Transverse colon (tissue), 4 donors: Measurements from ENCODE around the gene STXBP5. TPM values are rescaled to one million over a fixed set of nuclear protein-coding genes. Genes with fewer than 3 reads are reported as not detected.

Source experiments
- DNase-seq: peaks from one replicate; pipeline ENCODE4 v3.0.0-alpha.2; 2019
- H3K27ac ChIP-seq, 4 donors: fragments of 200-600 bp; sonication (generic); 2 replicates each; pipeline ENCODE4 v1.5.1; 2016 to 2018; ENCODE audit warnings: inconsistent platforms in 4 of 4
- H3K27me3 ChIP-seq: fragments of 200-600 bp; sonication (generic); 2 replicates; pipeline ENCODE4 v1.5.1; 2017; ENCODE audit warnings: inconsistent platforms
- H3K36me3 ChIP-seq, 4 donors: fragments of 200-600 bp; sonication (generic); 2 replicates each; pipeline ENCODE4 v1.5.1; 2017 to 2019; ENCODE audit warnings: inconsistent platforms in 4 of 4
- H3K4me1 ChIP-seq, 4 donors: fragments of 200-600 bp; sonication (generic); 2 replicates each; pipeline ENCODE4 v1.5.1; 2017 to 2020; ENCODE audit warnings: inconsistent platforms in 4 of 4
- H3K4me3 ChIP-seq, 4 donors: fragments of 200-600 bp; sonication (generic); 1 replicate in 1 of 4; 2 replicates in 3 of 4; pipeline versions ENCODE4 v1.5.1 to v1.6.1; 2017 to 2019; ENCODE audit warnings: inconsistent platforms in 4 of 4
- H3K9me3 ChIP-seq, 2 donors: fragments of 200-600 bp; sonication (generic); 2 replicates each; pipeline ENCODE4 v1.5.1; 2017 to 2019; ENCODE audit warnings: inconsistent platforms in 2 of 2
- CTCF ChIP-seq, 5 experiments: fragments of 200-600 bp in 3 of 5; fragments of 450-650 bp in 2 of 5; sonication (generic) in 3 of 5; IDR thresholded peaks; 1 replicate in 2 of 5; 2 replicates in 3 of 5; pipeline ENCODE4 v1.5.1; 2016 to 2017; ENCODE audit warnings: antibody characterized with exemption in 5 of 5, inconsistent platforms in 3 of 5, mild to moderate bottlenecking in 2 of 5, moderate library complexity in 1 of 5
- EP300 ChIP-seq: sonication (generic); formaldehyde crosslinking; IDR thresholded peaks from one replicate; pipeline ENCODE4 v1.6.1; 2017; ENCODE audit warnings: antibody characterized with exemption, low read depth
- POLR2A ChIP-seq: fragments of 450-650 bp; IDR thresholded peaks from one replicate; pipeline ENCODE4 v1.6.1; 2016; ENCODE audit warnings: antibody characterized with exemption, mild to moderate bottlenecking, moderate library complexity
- POLR2AphosphoS5 ChIP-seq, 3 donors: sonication (generic); formaldehyde crosslinking; IDR thresholded peaks; one replicate each; pipeline ENCODE4 v1.6.1; 2016; ENCODE audit warnings: antibody characterized with exemption in 3 of 3
- WGBS, 2 donors: methylation state at CpG; one replicate each; pipeline ENCODE4 v1.1.5; 2018; ENCODE audit warnings: low coverage in 1 of 2; 5-methylcytosine and 5-hydroxymethylcytosine counted together
- in situ Hi-C, 4 donors: fragments of 200-750 bp; cut with MboI; loops; one replicate each; pipeline versions ENCODE4 v1.15.0 to v1.15.1; 2017; ENCODE audit warnings: low sequenced_read_pairs in 3 of 4, low pct_ligation_motif_present in 1 of 4, low pct_unique_long_range_greater_than_20kb in 1 of 4
- intact Hi-C: fragments of 100-400 bp; cut with DNase I; formaldehyde crosslinking; loops from one replicate; pipeline ENCODE4 v1.15.1; 2023; ENCODE audit warnings: low total_unique reads
- total RNA-seq, 4 donors: library from RNA; depleted of rRNA; stranded (reverse); fragments of >200 nt; gene quantifications; one replicate each; pipeline ENCODE4 v1.1.0, GENCODE V29; 2016

Gene STXBP5
- total RNA-seq, 4 donors from 2014 or later, result 58.7 to 99.5 (median 85.0) TPM

- TF ChIP-seq CTCF (IDR thresholded peaks at IDR 0.05) (no peak), POLR2A (no peak), EP300 (no peak), POLR2AphosphoS5 (IDR thresholded peaks at IDR 0.05) (no peak)
- in situ Hi-C loops, result no loop called here
- Histone ChIP-seq H3K4me3 (no peak overlapping the region), H3K27ac (no peak overlapping the region), H3K4me1 (no peaks in the 10 kb centered on the region), H3K9me3 (peaks cover 7% of the 10 kb centered on the region in 2 donors), H3K27me3 (no peaks in the 10 kb centered on the region), H3K36me3 (no peaks in the 10 kb centered on the region)
- DNase-seq, result no peak
- intact Hi-C loops, result no loop called here
Observed at GRCh38 chr6:147400968-147401367, 196.8 kb downstream of the STXBP5 start.

DNA sequence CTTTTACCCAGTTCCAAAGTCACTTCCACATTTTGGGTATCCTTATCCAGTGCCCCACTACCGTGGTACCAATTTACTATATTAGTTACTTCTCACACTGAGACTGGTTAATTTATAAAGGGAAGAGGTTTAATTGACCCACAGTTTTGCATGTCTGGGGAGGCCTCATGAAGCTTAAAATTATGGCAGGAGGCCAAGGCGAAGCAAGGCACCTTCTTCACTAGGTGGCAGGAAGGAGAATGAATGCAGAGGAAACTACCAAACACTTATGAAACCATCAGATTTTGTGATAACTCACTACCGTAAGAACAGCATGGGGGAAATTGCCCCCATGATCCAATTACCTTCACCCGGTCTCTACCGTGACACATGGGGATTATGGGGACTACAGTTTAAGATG is 197.6 kb downstream of the STXBP5 start:
- Histone ChIP-seq H3K9me3 (peaks cover 7% of the 10 kb centered on the region in 2 donors), H3K36me3 (no peaks in the 10 kb centered on the region), H3K4me1 (no peaks in the 10 kb centered on the region), H3K4me3 (no peak overlapping the region), H3K27ac (no peak overlapping the region), H3K27me3 (no peaks in the 10 kb centered on the region)
- 88 to 95% methylated on average over 5 of the region's 5 CpGs for WGBS, 2 donors
- in situ Hi-C loops, result no loop called here
- no peak for DNase-seq
- intact Hi-C loops, result no loop called here
- TF ChIP-seq POLR2AphosphoS5 (IDR thresholded peaks at IDR 0.05) (no peak), CTCF (IDR thresholded peaks at IDR 0.05) (no peak), EP300 (no peak), POLR2A (no peak)

GRCh38 chr6:147406783-147407182 is 202.6 kb downstream of the STXBP5 start:
- TF ChIP-seq EP300, result no peak
- Histone ChIP-seq H3K9me3 (no peaks in the 10 kb centered on the region), H3K27me3 (no peaks in the 10 kb centered on the region), H3K4me3 (no peak overlapping the region), H3K4me1 (no peaks in the 10 kb centered on the region), H3K27ac (no peak overlapping the region), H3K36me3 (no peaks in the 10 kb centered on the region)
- in situ Hi-C loops (no loop called here), intact Hi-C loops (no loop called here)
- DNase-seq, result no peak
- WGBS, 2 donors, result 97% methylated on average over 18 of the region's 27 CpGs; no CpG with 5 or more reads in 1 of the 2 donors

DNA sequence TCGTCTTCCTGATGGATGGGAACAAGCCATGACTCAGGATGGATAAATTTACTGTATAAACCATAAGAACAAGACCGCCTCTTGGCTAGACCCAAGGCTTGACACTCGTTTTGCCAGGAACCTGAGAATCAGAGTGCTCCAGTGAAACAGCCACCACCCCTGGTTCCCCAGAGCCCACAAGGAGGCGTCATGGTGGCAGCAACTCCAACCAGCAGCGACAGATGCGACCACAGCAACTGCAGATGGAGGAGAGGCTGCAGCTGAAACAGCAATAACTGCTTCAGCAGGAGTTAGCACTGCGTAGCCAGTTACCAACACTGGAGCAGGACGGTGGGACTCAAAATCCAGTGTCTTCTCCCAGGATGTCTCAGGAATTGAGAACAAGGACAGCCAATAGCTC is 203.4 kb downstream of the STXBP5 start:
- H3K36me3 ChIP-seq, result no peaks in the 10 kb centered on the region
- H3K27me3 ChIP-seq, result no peaks in the 10 kb centered on the region
- TF ChIP-seq CTCF (IDR thresholded peaks at IDR 0.05) (no peak), POLR2AphosphoS5 (IDR thresholded peaks at IDR 0.05) (no peak), POLR2A (no peak), EP300 (no peak)
- no peak for DNase-seq
- intact Hi-C loops, result no loop called here
- no peak overlapping the region for H3K27ac ChIP-seq
- no peak overlapping the region for H3K4me3 ChIP-seq
- in situ Hi-C loops, result no loop called here
- no peaks in the 10 kb centered on the region for H3K9me3 ChIP-seq
- H3K4me1 ChIP-seq, result no peaks in the 10 kb centered on the region
- 83% methylated on average over 8 of the region's 8 CpGs; no CpG with 5 or more reads in 1 of the 2 donors for WGBS, 2 donors

DNA sequence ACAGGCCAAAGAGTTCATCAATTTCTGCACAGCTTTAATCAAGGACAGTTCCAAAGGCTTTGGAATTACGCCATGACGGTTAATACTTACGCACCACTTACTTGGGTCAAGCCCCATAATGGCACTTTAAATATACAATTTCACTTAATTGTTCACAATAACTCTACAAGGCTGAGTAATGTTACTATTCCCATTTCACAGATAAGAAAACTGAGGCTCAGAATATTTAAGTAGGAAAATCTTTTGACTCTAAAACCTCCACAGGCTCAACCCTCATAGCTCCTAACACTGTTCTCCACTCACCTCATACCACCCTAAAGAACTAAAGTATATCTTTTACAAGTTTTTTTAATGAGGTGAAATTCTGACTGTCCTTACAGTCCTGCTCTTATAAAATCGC is 212.4 kb downstream of the STXBP5 start:
- H3K27me3 ChIP-seq, result no peaks in the 10 kb centered on the region
- TF ChIP-seq EP300 (no peak), POLR2A (no peak), CTCF (IDR thresholded peaks at IDR 0.05) (no peak), POLR2AphosphoS5 (IDR thresholded peaks at IDR 0.05) (no peak)
- no peaks in the 10 kb centered on the region for H3K9me3 ChIP-seq
- no peaks in the 10 kb centered on the region for H3K36me3 ChIP-seq
- no peaks in the 10 kb centered on the region for H3K4me1 ChIP-seq
- intact Hi-C loops, result no loop called here
- DNase-seq, result no peak
- in situ Hi-C loops, result no loop called here
- no peak overlapping the region for H3K27ac ChIP-seq
- WGBS, 2 donors, result 62 to 90% methylated on average over 1 to 4 of the region's 4 CpGs
- H3K4me3 ChIP-seq, result no peak overlapping the region
